Rectal smooth muscle tissue (tissue), 1 donor: Measurements from ENCODE around the gene RASSF8.
A peak's percentile ranks its signal among the peaks of the same experiment; 100 is the strongest.

ENCODE experiments used
- H3K27ac ChIP-seq: one replicate; pipeline ENCODE4 v1.7.0; 2013; ENCODE audit warnings: low read depth, low read length, inconsistent platforms
- H3K27me3 ChIP-seq: one replicate; pipeline ENCODE4 v1.7.0; 2013; ENCODE audit warnings: low read length; ENCODE audit not compliant: control insufficient read depth, insufficient read depth
- H3K36me3 ChIP-seq: one replicate; pipeline ENCODE4 v1.7.0; 2013; ENCODE audit warnings: low read length; ENCODE audit not compliant: control insufficient read depth, insufficient read depth
- H3K4me1 ChIP-seq: one replicate; pipeline ENCODE4 v1.7.0; 2013; ENCODE audit warnings: low read length; ENCODE audit not compliant: control insufficient read depth, insufficient read depth
- H3K4me3 ChIP-seq: one replicate; pipeline ENCODE4 v1.7.0; 2013; ENCODE audit warnings: low read length
- H3K9ac ChIP-seq: one replicate; pipeline ENCODE4 v1.7.0; 2013; ENCODE audit warnings: low read length

Gene RASSF8

DNA sequence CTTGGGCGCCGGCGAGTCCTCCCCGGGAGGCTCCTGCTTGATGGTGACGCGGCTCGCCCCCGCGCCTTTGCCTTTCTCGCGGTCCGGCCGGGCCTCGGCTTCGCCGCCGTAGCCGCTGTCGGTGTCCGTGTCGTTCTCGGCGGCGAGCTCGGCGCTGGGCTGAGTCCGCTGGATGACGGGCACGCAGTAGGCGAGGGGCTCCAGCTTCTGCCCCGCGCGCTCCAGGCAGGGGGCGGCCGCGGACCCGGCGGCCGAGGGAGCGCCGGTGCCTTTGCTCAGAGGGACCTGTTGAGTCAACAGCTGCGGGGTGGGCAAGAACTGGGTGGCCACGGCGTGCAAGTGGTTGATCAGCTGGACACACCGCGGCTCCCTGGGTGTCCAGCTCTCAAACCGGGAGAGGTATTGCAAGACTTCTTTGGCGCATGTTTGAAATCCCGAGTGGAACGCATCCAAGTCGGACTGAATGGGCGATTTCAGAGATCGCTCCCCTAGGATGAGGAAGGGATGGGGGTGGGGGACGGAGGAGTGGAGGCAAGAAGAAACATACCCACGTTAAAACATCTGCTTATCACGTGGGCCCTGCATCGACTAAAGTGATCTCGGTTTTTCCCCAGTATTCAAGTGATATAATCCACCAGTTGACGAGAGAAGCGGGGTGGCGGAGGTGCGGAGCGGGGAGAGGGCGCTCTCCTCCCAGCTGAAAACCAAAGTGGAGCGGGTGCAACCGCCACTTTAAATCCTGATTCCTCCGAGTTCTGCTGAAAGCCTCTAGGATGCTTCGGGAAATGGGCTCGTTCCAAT is 164.4 kb downstream of the RASSF8 start:
- H3K27me3 ChIP-seq = no peaks in the 10 kb centered on the region
- peaks cover 21% of the 10 kb centered on the region for H3K4me1 ChIP-seq
- H3K4me3 ChIP-seq = peak overlapping the region; percentile 70
- H3K36me3 ChIP-seq = no peaks in the 10 kb centered on the region
- peak overlapping the region; percentile 86 for H3K27ac ChIP-seq
- peak overlapping the region; percentile 25 for H3K9ac ChIP-seq

DNA sequence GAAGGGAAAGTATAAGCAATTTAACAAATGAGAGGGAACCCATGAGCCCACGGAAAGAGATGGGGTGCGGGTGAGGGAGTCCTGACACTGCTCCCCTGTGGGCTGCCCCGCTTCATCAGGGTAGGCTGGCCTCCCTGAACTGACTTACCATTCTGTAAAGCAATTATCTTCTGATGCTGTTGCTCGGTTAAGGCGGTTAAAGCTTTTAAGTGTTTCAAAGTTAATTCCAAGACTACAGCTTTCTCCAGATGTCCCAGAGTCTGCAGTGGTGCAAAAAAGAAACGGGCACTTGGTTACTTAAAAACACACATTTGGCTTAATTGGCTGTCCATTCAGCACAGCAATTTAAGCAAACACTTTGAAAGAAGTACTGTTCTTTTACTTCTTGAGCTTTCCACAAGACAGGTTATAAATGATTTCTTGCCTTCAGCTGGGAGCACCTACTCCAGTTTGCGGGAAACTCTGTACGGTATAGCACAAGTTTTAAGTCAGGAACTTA is 165.0 kb downstream of the RASSF8 start:
- Histone ChIP-seq H3K36me3 (no peaks in the 10 kb centered on the region), H3K27me3 (no peaks in the 10 kb centered on the region), H3K27ac (peak overlapping the region; percentile 86), H3K4me3 (peak overlapping the region; percentile 70), H3K9ac (peak overlapping the region; percentile 25), H3K4me1 (peaks cover 18% of the 10 kb centered on the region)

GRCh38 chr12:26124446-26125399 is 166.2 kb downstream of the RASSF8 start, which contains the start of gene BHLHE41:
TSS of gene BHLHE41 (minus strand) at chr12:26125037. CDS start at chr12:26124779, 258 bp downstream.
- Histone ChIP-seq H3K4me1 (peaks cover 13% of the 10 kb centered on the region), H3K27ac (peak within 1 kb of the TSS; percentile 86), H3K27me3 (no peaks in the 10 kb centered on the region), H3K9ac (peak within 1 kb of the TSS; percentile 79), H3K36me3 (no peaks in the 10 kb centered on the region), H3K4me3 (peak within 1 kb of the TSS; percentile 70)

- Histone ChIP-seq H3K27ac (peak overlapping the region; percentile 86), H3K27me3 (no peaks in the 10 kb centered on the region), H3K36me3 (no peaks in the 10 kb centered on the region), H3K4me3 (peak overlapping the region; percentile 70), H3K9ac (peak overlapping the region; percentile 79), H3K4me1 (peaks cover 8% of the 10 kb centered on the region)
These were observed 167.2 kb downstream of the RASSF8 start for GRCh38 chr12:26125400-26126339.

DNA sequence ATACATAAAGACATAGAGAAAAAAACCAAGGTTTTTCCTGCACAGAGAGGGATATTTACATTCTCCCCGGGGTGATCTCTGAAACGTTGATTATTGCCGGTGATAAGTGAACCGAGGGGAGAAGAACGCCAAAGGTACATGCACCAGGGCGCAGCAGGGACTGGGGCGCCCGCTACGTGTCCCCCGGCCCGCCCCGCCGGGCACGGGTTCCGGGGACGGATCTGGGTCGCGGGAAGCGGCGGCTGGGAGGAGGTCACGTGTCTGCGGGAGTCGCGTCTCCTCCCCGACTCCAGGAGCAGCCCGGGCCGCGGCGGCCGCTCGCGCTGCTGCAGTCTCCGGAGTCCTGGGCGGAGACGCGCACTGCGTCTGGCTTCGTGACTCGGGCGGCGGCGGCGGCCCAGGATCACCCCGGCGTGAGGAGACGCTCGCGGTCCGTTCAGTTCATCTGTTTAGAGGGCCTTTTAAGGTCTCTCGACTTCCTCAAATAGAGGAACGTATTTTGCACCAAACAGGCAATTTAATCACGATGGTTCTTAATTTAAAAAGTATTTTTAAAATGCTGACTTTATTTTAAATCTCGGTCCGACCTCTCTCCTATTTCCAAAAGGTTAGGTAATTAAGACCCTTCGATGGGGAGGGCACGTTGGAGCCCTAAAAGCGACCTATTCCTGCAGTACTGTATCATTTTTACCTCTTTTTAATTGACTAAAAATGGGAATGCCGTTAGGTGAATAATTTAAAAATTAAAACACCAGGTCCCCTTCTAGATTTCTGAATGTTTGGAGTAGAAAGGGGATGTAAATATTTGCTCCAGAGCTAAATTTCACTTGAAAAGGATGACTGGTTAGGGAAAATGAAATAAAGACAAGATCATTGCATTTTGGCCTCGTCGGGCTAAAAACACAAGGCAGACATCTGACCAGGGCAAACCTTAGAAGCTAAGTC is 168.1 kb downstream of the RASSF8 start:
- H3K27me3 ChIP-seq = no peaks in the 10 kb centered on the region

GRCh38 chr12:26127404-26127803 is 168.9 kb downstream of the RASSF8 start:
- Histone ChIP-seq H3K9ac (no peak overlapping the region), H3K4me3 (no peak overlapping the region), H3K27me3 (no peaks in the 10 kb centered on the region), H3K36me3 (no peaks in the 10 kb centered on the region), H3K4me1 (peaks cover 6% of the 10 kb centered on the region), H3K27ac (peak overlapping the region; percentile 86)

More for the DNA sequence above, 168.1 kb downstream of the RASSF8 start:
- peaks cover 6% of the 10 kb centered on the region for H3K4me1 ChIP-seq
- peak overlapping the region; percentile 86 for H3K27ac ChIP-seq
- H3K4me3 ChIP-seq = peak overlapping the region; percentile 70
- peak overlapping the region; percentile 51 for H3K9ac ChIP-seq
- H3K36me3 ChIP-seq = no peaks in the 10 kb centered on the region

GRCh38 chr12:26128168-26128567 is 169.7 kb downstream of the RASSF8 start:
- Histone ChIP-seq H3K4me1 (peaks cover 6% of the 10 kb centered on the region), H3K4me3 (no peak overlapping the region), H3K27ac (no peak overlapping the region), H3K9ac (no peak overlapping the region), H3K36me3 (no peaks in the 10 kb centered on the region), H3K27me3 (no peaks in the 10 kb centered on the region)
